H1 (cell line): ENCODE measurements around the gene RAD51B. TPM values are rescaled to one million over a fixed set of nuclear protein-coding genes. Genes with fewer than 3 reads are reported as not detected.

Experiments
- EP300 ChIP-seq, 2 experiments: IDR thresholded peaks; 1 replicate in 1 of 2; 2 replicates in 1 of 2; pipeline ENCODE4 v1.6.1; 2011 to 2012; ENCODE audit warnings: low read depth in 2 of 2, low read length in 2 of 2, mild to moderate bottlenecking in 2 of 2, borderline replicate concordance in 1 of 2, inconsistent platforms in 1 of 2, moderate library complexity in 1 of 2
- RNF2 ChIP-seq: fragments of 200-900, 300-1000 bp; sonication (generic); IDR thresholded peaks from 2 replicates; pipeline ENCODE4 v1.7.1; 2016; ENCODE audit warnings: borderline replicate concordance, low read depth, mild to moderate bottlenecking, antibody characterized with exemption, low read length; ENCODE audit not compliant: poor library complexity, severe bottlenecking; ENCODE audit errors: missing control alignments
- polyA plus RNA-seq, 7 experiments: library from polyadenylated mRNA; depleted of rRNA in 3 of 7; stranded (reverse) in 5 of 7; unstranded in 2 of 7; fragments of >200 nt in 5 of 7; fragments of 200-250 nt in 2 of 7; gene quantifications; 1 replicate in 5 of 7; 2 replicates in 1 of 7; 4 replicates in 1 of 7; pipeline versions ENCODE4 v1.2.1 to v1.2.3, GENCODE V29; 2011 to 2013; ENCODE audit warnings: missing spikeins in 2 of 7, mixed read lengths in 2 of 7
- total RNA-seq: library from RNA; stranded (reverse); fragmentation: NEBNext Ultra II Directional; extraction: Animal tissue kit (Norgen Biotek cat#: 25700); gene quantifications from 2 replicates; pipeline ENCODE4 v1.2.1, GENCODE V29; 2021

The RAD51B gene
- total and polyA plus RNA-seq, 2 of the 8 experiments (the other 6 are each of a cell fraction or from before 2014, with no cell fraction given), result 3.9 to 14.9 TPM

GRCh38 chr14:67853715-67854114 is 34.1 kb downstream of the RAD51B start (continued):
- TF ChIP-seq EP300 (IDR thresholded peaks at IDR 0.05; ENCODE audit: borderline replicate concordance in 1 of 2, low read depth in 2 of 2, low read length in 2 of 2) (no peak), RNF2 (no peak)
